Suprapubic skin (tissue), 4 donors: ENCODE results near the gene DSCAML1. TPM values are rescaled to one million over a fixed set of nuclear protein-coding genes. Genes with fewer than 3 reads are reported as not detected.

Experiments
- DNase-seq, 2 donors: peaks; one replicate each; pipeline ENCODE4 v3.0.0-alpha.2; 2019; ENCODE audit warnings: low spot score in 2 of 2
- H3K27ac ChIP-seq: fragments of 200-600 bp; sonication (generic); one replicate; pipeline ENCODE4 v1.5.1; 2019
- H3K27me3 ChIP-seq: fragments of 200-600 bp; sonication (generic); one replicate; pipeline ENCODE4 v1.5.1; 2019
- H3K36me3 ChIP-seq: fragments of 200-600 bp; sonication (generic); one replicate; pipeline ENCODE4 v1.5.1; 2019
- H3K4me1 ChIP-seq: fragments of 200-600 bp; sonication (generic); one replicate; pipeline ENCODE4 v1.5.1; 2019
- H3K4me3 ChIP-seq: fragments of 200-600 bp; sonication (generic); one replicate; pipeline ENCODE4 v1.5.1; 2019; ENCODE audit warnings: mild to moderate bottlenecking
- H3K9me3 ChIP-seq: fragments of 200-600 bp; sonication (generic); one replicate; pipeline ENCODE4 v1.5.1; 2019
- CTCF ChIP-seq, 2 donors: fragments of 200-600 bp in 1 of 2; fragments of 450-650 bp in 1 of 2; sonication (generic) in 1 of 2; IDR thresholded peaks; one replicate each; pipeline ENCODE4 v1.5.1; 2016 to 2019; ENCODE audit warnings: antibody characterized with exemption in 2 of 2, mild to moderate bottlenecking in 1 of 2, moderate library complexity in 1 of 2
- EP300 ChIP-seq: sonication (generic); formaldehyde crosslinking; IDR thresholded peaks from one replicate; pipeline ENCODE4 v1.6.1; 2017; ENCODE audit warnings: antibody characterized with exemption
- POLR2A ChIP-seq, 2 donors: fragments of 450-650 bp; IDR thresholded peaks; one replicate each; pipeline ENCODE4 v1.6.1; 2017; ENCODE audit warnings: antibody characterized with exemption in 2 of 2, mild to moderate bottlenecking in 2 of 2, moderate library complexity in 2 of 2
- POLR2AphosphoS5 ChIP-seq, 3 donors: sonication (generic); formaldehyde crosslinking; IDR thresholded peaks; one replicate each; pipeline ENCODE4 v1.6.1; 2017; ENCODE audit warnings: antibody characterized with exemption in 3 of 3
- WGBS: methylation state at CpG from one replicate; pipeline ENCODE4 v1.1.5; 2018; 5-methylcytosine and 5-hydroxymethylcytosine counted together
- total RNA-seq, 4 donors: library from RNA; depleted of rRNA; stranded (reverse); fragments of >200 nt; gene quantifications; one replicate each; pipeline ENCODE4 v1.1.0, GENCODE V29; 2016

DSCAML1 gene
- total RNA-seq, 4 donors from 2014 or later, result 0.11 to 0.24 (median 0.21) TPM; not detected in 1

GRCh38 chr11:117528097-117528721 lies 268.8 kb downstream of the DSCAML1 start:
- DNase-seq, result no peak
- Histone ChIP-seq H3K4me3 (no peak overlapping the region), H3K36me3 (no peaks in the 10 kb centered on the region), H3K27ac (no peak overlapping the region), H3K9me3 (no peaks in the 10 kb centered on the region), H3K4me1 (peaks cover 2% of the 10 kb centered on the region), H3K27me3 (peaks cover 8% of the 10 kb centered on the region)
- TF ChIP-seq EP300 (no peak), POLR2AphosphoS5 (IDR thresholded peaks at IDR 0.05) (no peak), CTCF (IDR thresholded peaks at IDR 0.05) (no peak), POLR2A (IDR thresholded peaks at IDR 0.05) (no peak)
- 53% methylated on average over 11 of the region's 12 CpGs for WGBS

GRCh38 chr11:117527271-117527670 lies 269.7 kb downstream of the DSCAML1 start:
- no peak for TF ChIP-seq POLR2AphosphoS5 (IDR thresholded peaks at IDR 0.05)
- TF ChIP-seq POLR2A (IDR thresholded peaks at IDR 0.05), result no peak
- no peak for TF ChIP-seq CTCF (IDR thresholded peaks at IDR 0.05)
- TF ChIP-seq EP300, result no peak
- DNase-seq, result no peak
- WGBS, result 64% methylated on average over 7 of the region's 7 CpGs
- no peaks in the 10 kb centered on the region for H3K9me3 ChIP-seq
- H3K27me3 ChIP-seq, result peaks cover 8% of the 10 kb centered on the region
- no peak overlapping the region for H3K27ac ChIP-seq
- H3K4me1 ChIP-seq, result peaks cover 2% of the 10 kb centered on the region
- H3K4me3 ChIP-seq, result no peak overlapping the region
- H3K36me3 ChIP-seq, result no peaks in the 10 kb centered on the region

GRCh38 chr11:117525866-117526542 lies 271.0 kb downstream of the DSCAML1 start:
- peaks cover 2% of the 10 kb centered on the region for H3K4me1 ChIP-seq
- no peak overlapping the region for H3K4me3 ChIP-seq
- DNase-seq, result no peak
- H3K27me3 ChIP-seq, result peaks cover 8% of the 10 kb centered on the region
- TF ChIP-seq POLR2AphosphoS5 (IDR thresholded peaks at IDR 0.05) (no peak), EP300 (no peak), CTCF (IDR thresholded peaks at IDR 0.05) (no peak), POLR2A (IDR thresholded peaks at IDR 0.05) (no peak)
- no peaks in the 10 kb centered on the region for H3K9me3 ChIP-seq
- WGBS, result 84% methylated on average over 5 of the region's 10 CpGs
- no peak overlapping the region for H3K27ac ChIP-seq
- no peaks in the 10 kb centered on the region for H3K36me3 ChIP-seq

- H3K9me3 ChIP-seq, result no peaks in the 10 kb centered on the region
- TF ChIP-seq POLR2AphosphoS5 (IDR thresholded peaks at IDR 0.05) (no peak), CTCF (IDR thresholded peaks at IDR 0.05) (no peak), POLR2A (IDR thresholded peaks at IDR 0.05) (no peak), EP300 (no peak)
- WGBS, result 93% methylated on average over 19 of the region's 24 CpGs
These were observed 272.4 kb downstream of the DSCAML1 start for GRCh38 chr11:117524468-117525183.

GRCh38 chr11:117523680-117524079 lies 273.3 kb downstream of the DSCAML1 start:
- peaks cover 2% of the 10 kb centered on the region for H3K4me1 ChIP-seq
- H3K9me3 ChIP-seq, result no peaks in the 10 kb centered on the region
- no peak for TF ChIP-seq POLR2A (IDR thresholded peaks at IDR 0.05)
- TF ChIP-seq EP300, result no peak
- no peak for TF ChIP-seq CTCF (IDR thresholded peaks at IDR 0.05)
- no peak for TF ChIP-seq POLR2AphosphoS5 (IDR thresholded peaks at IDR 0.05)
- H3K36me3 ChIP-seq, result no peaks in the 10 kb centered on the region
- no peak overlapping the region for H3K27ac ChIP-seq
- WGBS, result 75% methylated on average over 3 of the region's 3 CpGs
- no peak overlapping the region for H3K4me3 ChIP-seq
- peaks cover 8% of the 10 kb centered on the region for H3K27me3 ChIP-seq
- no peak for DNase-seq

More at GRCh38 chr11:117524468-117525183, 272.4 kb downstream of the DSCAML1 start:
- Histone ChIP-seq H3K27ac (no peak overlapping the region), H3K27me3 (peaks cover 8% of the 10 kb centered on the region), H3K4me1 (peaks cover 2% of the 10 kb centered on the region), H3K4me3 (no peak overlapping the region), H3K36me3 (no peaks in the 10 kb centered on the region)
- no peak for DNase-seq
